Fibroblast of the aortic adventitia (primary cell): ENCODE measurements around the gene KRT73. TPM values are rescaled to one million over a fixed set of nuclear protein-coding genes. Genes with fewer than 3 reads are reported as not detected.

Experiments
- DNase-seq: peaks from one replicate; pipeline ENCODE4 v3.0.0-alpha.2; 2010; ENCODE audit warnings: low read depth
- H3K4me3 ChIP-seq: 2 replicates; pipeline ENCODE4 v1.5.1; 2011; ENCODE audit warnings: low read depth, mild to moderate bottlenecking, control low read depth, low read length, moderate library complexity
- total RNA-seq: library from RNA; depleted of rRNA; stranded (reverse); fragments of >200 nt; gene quantifications from 2 replicates; pipeline ENCODE4 v1.2.3, GENCODE V29; 2012; ENCODE audit warnings: low replicate concordance
- TF ChIP-seq, protein P1 (sequence below): IDR thresholded peaks from 2 replicates; pipeline ENCODE4 v1.5.1; 2011; ENCODE audit warnings: mild to moderate bottlenecking, low read length, control low read depth, inconsistent platforms; ENCODE audit not compliant: insufficient read depth

Gene KRT73
- total RNA-seq, 1 donor, result not detected

DNA sequence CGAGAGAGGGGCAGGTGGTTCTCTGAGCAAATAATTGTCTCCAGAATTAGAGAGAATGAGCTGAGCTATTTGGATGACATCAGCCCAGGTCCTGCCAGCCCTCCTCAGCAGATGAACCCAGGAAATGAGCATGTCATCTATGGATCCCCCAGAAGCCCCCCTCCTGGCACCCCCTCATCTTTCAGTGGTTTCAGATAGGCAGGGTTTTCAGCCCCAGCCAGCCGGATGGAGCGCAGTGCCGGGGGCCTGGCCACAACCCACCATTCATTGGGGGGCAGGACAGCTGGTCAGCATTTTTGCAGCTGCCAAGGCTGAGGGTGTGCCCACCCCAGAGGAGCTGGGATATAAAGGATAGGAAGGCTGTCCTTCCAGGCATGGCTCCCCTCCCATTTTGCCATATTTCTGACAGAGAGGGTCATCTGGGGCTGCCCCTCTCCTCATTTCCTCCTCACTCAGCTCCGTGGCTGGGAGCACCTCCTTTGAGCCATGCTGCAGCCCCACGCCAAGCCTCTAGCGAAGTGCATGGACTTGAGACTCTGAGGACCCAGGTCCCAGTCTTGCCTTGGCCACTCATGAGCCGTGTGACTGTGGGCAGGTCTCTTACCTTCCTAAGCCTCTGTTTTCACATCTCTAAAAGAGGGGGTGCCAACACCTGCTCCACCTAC is 59.4 kb downstream of the KRT73 start:
- TF ChIP-seq, protein P1, sequence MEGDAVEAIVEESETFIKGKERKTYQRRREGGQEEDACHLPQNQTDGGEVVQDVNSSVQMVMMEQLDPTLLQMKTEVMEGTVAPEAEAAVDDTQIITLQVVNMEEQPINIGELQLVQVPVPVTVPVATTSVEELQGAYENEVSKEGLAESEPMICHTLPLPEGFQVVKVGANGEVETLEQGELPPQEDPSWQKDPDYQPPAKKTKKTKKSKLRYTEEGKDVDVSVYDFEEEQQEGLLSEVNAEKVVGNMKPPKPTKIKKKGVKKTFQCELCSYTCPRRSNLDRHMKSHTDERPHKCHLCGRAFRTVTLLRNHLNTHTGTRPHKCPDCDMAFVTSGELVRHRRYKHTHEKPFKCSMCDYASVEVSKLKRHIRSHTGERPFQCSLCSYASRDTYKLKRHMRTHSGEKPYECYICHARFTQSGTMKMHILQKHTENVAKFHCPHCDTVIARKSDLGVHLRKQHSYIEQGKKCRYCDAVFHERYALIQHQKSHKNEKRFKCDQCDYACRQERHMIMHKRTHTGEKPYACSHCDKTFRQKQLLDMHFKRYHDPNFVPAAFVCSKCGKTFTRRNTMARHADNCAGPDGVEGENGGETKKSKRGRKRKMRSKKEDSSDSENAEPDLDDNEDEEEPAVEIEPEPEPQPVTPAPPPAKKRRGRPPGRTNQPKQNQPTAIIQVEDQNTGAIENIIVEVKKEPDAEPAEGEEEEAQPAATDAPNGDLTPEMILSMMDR, result no peak

More for the DNA sequence above, 59.4 kb downstream of the KRT73 start:
- no peak for DNase-seq
- H3K4me3 ChIP-seq, result no peak overlapping the region

Other genes starting within 250 kb of the KRT73 start
- not detected in 2 replicates for gene KRT84, start 232.9 kb downstream of the KRT73 start, total RNA-seq
- gene KRT82, start 212.2 kb downstream of the KRT73 start, total RNA-seq, result not detected in 2 replicates
- gene KRT75, start 184.2 kb downstream of the KRT73 start, total RNA-seq, result not detected in 2 replicates
- not detected in 2 replicates for gene KRT6B, start 166.4 kb downstream of the KRT73 start, total RNA-seq
- not detected in 2 replicates for gene KRT6C, start 144.8 kb downstream of the KRT73 start, total RNA-seq
- not detected in 2 replicates for gene KRT6A, start 125.3 kb downstream of the KRT73 start, total RNA-seq
- gene KRT5, start 98.2 kb downstream of the KRT73 start, total RNA-seq, result not detected in 2 replicates
- gene KRT71, start 65.4 kb downstream of the KRT73 start, total RNA-seq, result not detected in 2 replicates
- not detected in 2 replicates for gene KRT74, start 44.7 kb downstream of the KRT73 start, total RNA-seq
- gene KRT72, start 17.1 kb downstream of the KRT73 start, total RNA-seq, result not detected in 2 replicates
- not detected in 2 replicates for gene KRT2, start 33.7 kb upstream of the KRT73 start, total RNA-seq
- gene KRT1, start 61.8 kb upstream of the KRT73 start, total RNA-seq, result not detected in 2 replicates
- gene KRT77, start 85.0 kb upstream of the KRT73 start, total RNA-seq, result not detected in 2 replicates
- not detected in 2 replicates for gene KRT76, start 158.8 kb upstream of the KRT73 start, total RNA-seq
- gene KRT3, start 177.6 kb upstream of the KRT73 start, total RNA-seq, result not detected in 2 replicates
- not detected in 2 replicates for gene KRT4, start 195.6 kb upstream of the KRT73 start, total RNA-seq
- not detected in 2 replicates for gene KRT79, start 215.8 kb upstream of the KRT73 start, total RNA-seq
- not detected in 2 replicates for gene KRT78, start 230.4 kb upstream of the KRT73 start, total RNA-seq